Smooth muscle cell (in vitro differentiated cells): ENCODE results near the gene CEP128. TPM values are rescaled to one million over a fixed set of nuclear protein-coding genes. Genes with fewer than 3 reads are reported as not detected.

ENCODE experiments used
- DNase-seq: peaks from one replicate; lab custom pipeline; 2025; ENCODE audit not compliant: unreplicated experiment; lab: John Stamatoyannopoulos, UW
- H2AFZ ChIP-seq: fragments of 200-600 bp; sonication (generic); 2 replicates; pipeline ENCODE4 v1.6.0; 2016; ENCODE audit warnings: antibody characterized with exemption, low read depth, mild to moderate bottlenecking
- H3F3A ChIP-seq: fragments of 200-600 bp; sonication (generic); 2 replicates; pipeline ENCODE4 v1.6.0; 2017; ENCODE audit warnings: antibody characterized with exemption, low read depth
- H3K27ac ChIP-seq: fragments of 200-600 bp; sonication (generic); 2 replicates; pipeline ENCODE4 v1.5.1; 2016; ENCODE audit warnings: low read depth, mild to moderate bottlenecking
- H3K27me3 ChIP-seq: fragments of 200-600 bp; sonication (generic); 2 replicates; pipeline ENCODE4 v1.6.1; 2016; ENCODE audit warnings: low read depth, mild to moderate bottlenecking
- H3K36me3 ChIP-seq: fragments of 200-600 bp; sonication (generic); 2 replicates; pipeline ENCODE4 v1.5.1; 2016; ENCODE audit warnings: low read depth
- H3K4me1 ChIP-seq: fragments of 200-600 bp; sonication (generic); 2 replicates; pipeline ENCODE4 v1.5.1; 2016; ENCODE audit warnings: low read depth
- H3K4me2 ChIP-seq: fragments of 200-600 bp; sonication (generic); 2 replicates; pipeline ENCODE4 v1.6.0; 2016; ENCODE audit warnings: mild to moderate bottlenecking
- H3K4me3 ChIP-seq: fragments of 200-600 bp; sonication (generic); 2 replicates; pipeline ENCODE4 v1.5.1; 2016; ENCODE audit warnings: mild to moderate bottlenecking
- H3K79me2 ChIP-seq: fragments of 200-600 bp; sonication (generic); 2 replicates; pipeline ENCODE4 v1.6.0; 2016; ENCODE audit warnings: low read depth, mild to moderate bottlenecking
- H3K9ac ChIP-seq: fragments of 200-600 bp; sonication (generic); 2 replicates; pipeline ENCODE4 v1.6.0; 2016; ENCODE audit warnings: low read depth
- H3K9me3 ChIP-seq: fragments of 200-600 bp; sonication (generic); replicated peaks from 2 replicates; pipeline ENCODE4 v1.5.1; 2016; ENCODE audit warnings: low read depth
- H4K20me1 ChIP-seq: fragments of 200-600 bp; sonication (generic); 2 replicates; pipeline ENCODE4 v1.6.0; 2016; ENCODE audit warnings: low read depth
- CTCF ChIP-seq: fragments of 200-600 bp; sonication (generic); IDR thresholded peaks from 2 replicates; pipeline ENCODE4 v1.5.1; 2017; ENCODE audit warnings: borderline replicate concordance, mild to moderate bottlenecking, antibody characterized with exemption; ENCODE audit not compliant: insufficient read depth, poor library complexity, severe bottlenecking
- WGBS: methylation state at CpG from one replicate; pipeline ENCODE4 v1.1.7; 2016; ENCODE audit warnings: low lambda C conversion rate; 5-methylcytosine and 5-hydroxymethylcytosine counted together
- polyA plus RNA-seq: library from polyadenylated mRNA; unstranded; fragments of >200 nt; fragmentation: Nextera tagmentation; extraction: Ambion mirVana; gene quantifications from 2 replicates; pipeline ENCODE4 v1.2.1, GENCODE V29; 2016
- total RNA-seq: library from RNA; depleted of rRNA; stranded (reverse); fragments of >200 nt; gene quantifications from 2 replicates; pipeline ENCODE4 v1.2.3, GENCODE V29; 2014

CEP128 gene
- total and polyA plus RNA-seq, 2 experiments from 2014 or later, result 2.7 to 4.4 TPM

GRCh38 chr14:80504781-80505180, 436.8 kb downstream of the CEP128 start:
- Histone ChIP-seq H3K4me2 (no peak overlapping the region), H3F3A (no peaks in the 10 kb centered on the region), H3K27me3 (no peaks in the 10 kb centered on the region), H3K4me1 (no peaks in the 10 kb centered on the region), H3K9ac (no peak overlapping the region), H3K4me3 (no peak overlapping the region), H2AFZ (no peak overlapping the region), H3K27ac (no peak overlapping the region), H4K20me1 (no peaks in the 10 kb centered on the region), H3K79me2 (no peaks in the 10 kb centered on the region), H3K9me3 (no peaks in the 10 kb centered on the region), H3K36me3 (no peaks in the 10 kb centered on the region)
- 83% methylated on average over 4 of the region's 4 CpGs for WGBS
- no peak for DNase-seq
- no peak for TF ChIP-seq CTCF

DNA sequence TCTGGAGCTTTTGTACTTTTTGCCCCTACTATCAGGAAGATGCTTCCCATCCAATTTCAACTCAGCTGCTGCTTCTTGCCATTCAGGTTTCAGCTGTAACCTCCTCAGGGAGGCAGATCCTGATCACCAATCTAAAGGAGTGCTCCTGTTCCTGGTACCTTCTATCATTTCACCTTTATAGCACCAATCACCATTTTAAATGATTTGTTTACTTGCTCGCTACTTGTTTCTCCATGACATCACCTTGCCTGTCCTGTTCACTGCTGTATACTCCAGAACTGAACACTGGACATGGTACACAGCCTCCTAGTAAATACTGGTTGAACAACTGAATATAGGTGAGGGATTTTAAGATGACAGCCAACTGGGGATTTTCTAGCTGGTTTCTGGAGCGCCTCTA, 443.0 kb downstream of the CEP128 start:
- H3K4me3 ChIP-seq, result no peak overlapping the region
- no peaks in the 10 kb centered on the region for H3K79me2 ChIP-seq
- H4K20me1 ChIP-seq, result no peaks in the 10 kb centered on the region
- no peak overlapping the region for H3K27ac ChIP-seq
- no peak overlapping the region for H2AFZ ChIP-seq
- no peak for DNase-seq
- H3K9ac ChIP-seq, result no peak overlapping the region
- H3K36me3 ChIP-seq, result no peaks in the 10 kb centered on the region
- no peaks in the 10 kb centered on the region for H3K4me1 ChIP-seq
- no peak overlapping the region for H3K4me2 ChIP-seq
- 94% methylated on average over 2 of the region's 2 CpGs for WGBS
- no peak for TF ChIP-seq CTCF
- H3K9me3 ChIP-seq, result no peaks in the 10 kb centered on the region
- H3K27me3 ChIP-seq, result no peaks in the 10 kb centered on the region
- H3F3A ChIP-seq, result no peaks in the 10 kb centered on the region

GRCh38 chr14:80496090-80496489, 445.4 kb downstream of the CEP128 start:
- H3K79me2 ChIP-seq, result no peaks in the 10 kb centered on the region
- no peak for DNase-seq

More at GRCh38 chr14:80496090-80496489, 445.4 kb downstream of the CEP128 start:
- Histone ChIP-seq H3K9me3 (no peaks in the 10 kb centered on the region), H3K27me3 (no peaks in the 10 kb centered on the region), H3K4me3 (no peak overlapping the region), H3K9ac (no peak overlapping the region), H3K36me3 (no peaks in the 10 kb centered on the region), H3F3A (no peaks in the 10 kb centered on the region), H3K4me2 (no peak overlapping the region), H2AFZ (no peak overlapping the region), H3K4me1 (no peaks in the 10 kb centered on the region), H3K27ac (no peak overlapping the region), H4K20me1 (no peaks in the 10 kb centered on the region)
- no peak for TF ChIP-seq CTCF
- 98% methylated on average over 4 of the region's 4 CpGs for WGBS
